Esophagus muscularis mucosa (tissue), 4 donors: ENCODE measurements around the gene CPT1C. TPM values are rescaled to one million over a fixed set of nuclear protein-coding genes. Genes with fewer than 3 reads are reported as not detected.

Source experiments
- DNase-seq: peaks from one replicate; pipeline ENCODE4 v3.0.0-alpha.2; 2017; ENCODE audit errors: extremely low spot score
- H3K27ac ChIP-seq, 4 donors: fragments of 200-600 bp; sonication (generic); replicated peaks in 1 of 4; 1 replicate in 3 of 4; 2 replicates in 1 of 4; pipeline ENCODE4 v1.5.1; 2016 to 2019; ENCODE audit warnings: mild to moderate bottlenecking in 1 of 4
- H3K27me3 ChIP-seq, 4 donors: fragments of 200-600 bp; sonication (generic); one replicate each; pipeline versions ENCODE4 v1.5.1 to v1.6.0; 2016 to 2019
- H3K36me3 ChIP-seq, 4 donors: fragments of 200-600 bp; sonication (generic); one replicate each; pipeline ENCODE4 v1.5.1; 2016 to 2019
- H3K4me1 ChIP-seq, 4 donors: fragments of 200-600 bp; sonication (generic); one replicate each; pipeline ENCODE4 v1.5.1; 2016 to 2019
- H3K4me3 ChIP-seq, 4 donors: fragments of 200-600 bp; sonication (generic); 1 replicate in 2 of 4; 2 replicates in 2 of 4; pipeline ENCODE4 v1.5.1; 2016 to 2019; ENCODE audit warnings: mild to moderate bottlenecking in 4 of 4, moderate library complexity in 1 of 4
- H3K9me3 ChIP-seq, 4 donors: fragments of 200-600 bp; sonication (generic); 1 replicate in 3 of 4; 2 replicates in 1 of 4; pipeline ENCODE4 v1.5.1; 2016 to 2019
- CTCF ChIP-seq, 3 experiments: fragments of 200-600 bp in 2 of 3; fragments of 450-650 bp in 1 of 3; sonication (generic) in 2 of 3; IDR thresholded peaks; one replicate each; pipeline ENCODE4 v1.5.1; 2017 to 2019; ENCODE audit warnings: antibody characterized with exemption in 3 of 3, mild to moderate bottlenecking in 2 of 3, moderate library complexity in 1 of 3
- EP300 ChIP-seq: sonication (generic); formaldehyde crosslinking; IDR thresholded peaks from one replicate; pipeline ENCODE4 v1.6.1; 2017; ENCODE audit warnings: antibody characterized with exemption
- POLR2A ChIP-seq: fragments of 450-650 bp; IDR thresholded peaks from one replicate; pipeline ENCODE4 v1.6.1; 2017; ENCODE audit warnings: antibody characterized with exemption, moderate library complexity, mild to moderate bottlenecking, low read depth
- POLR2AphosphoS5 ChIP-seq, 2 donors: sonication (generic); formaldehyde crosslinking; IDR thresholded peaks; one replicate each; pipeline ENCODE4 v1.6.1; 2017; ENCODE audit warnings: antibody characterized with exemption in 2 of 2
- WGBS: methylation state at CpG from one replicate; pipeline ENCODE4 v1.1.5; 2018; 5-methylcytosine and 5-hydroxymethylcytosine counted together
- intact Hi-C: fragments of 100-400 bp; cut with DNase I; formaldehyde crosslinking; loops from one replicate; pipeline ENCODE4 v1.15.1; 2023
- total RNA-seq, 4 donors: library from RNA; depleted of rRNA; stranded (reverse); fragments of >200 nt; gene quantifications; one replicate each; pipeline versions ENCODE4 v1.1.0 to v1.2.1, GENCODE V29; 2016

The CPT1C gene
- total RNA-seq, 4 donors from 2014 or later: 2.7 to 6.6 (median 3.9) TPM

- no peak overlapping the region for H3K27ac ChIP-seq
- 94% methylated on average over 18 of the region's 22 CpGs for WGBS
- no peaks in the 10 kb centered on the region for H3K9me3 ChIP-seq
- peaks cover 0 to 6% (median 0%) of the 10 kb centered on the region in 4 donors for H3K27me3 ChIP-seq
- no peak for DNase-seq
- no peaks in the 10 kb centered on the region for H3K4me1 ChIP-seq
- intact Hi-C loops: no loop called here
- H3K36me3 ChIP-seq: peaks cover 0 to 3% (median 0%) of the 10 kb centered on the region in 4 donors
- H3K4me3 ChIP-seq: no peak overlapping the region
- TF ChIP-seq EP300: no peak
- no peak for TF ChIP-seq CTCF (IDR thresholded peaks at IDR 0.05)
- TF ChIP-seq POLR2AphosphoS5 (IDR thresholded peaks at IDR 0.05): no peak
- TF ChIP-seq POLR2A: no peak
Measured at GRCh38 chr19:49704888-49705642, 14.1 kb downstream of the CPT1C start.

GRCh38 chr19:49705919-49706318 lies 15.0 kb downstream of the CPT1C start:
- intact Hi-C loops: no loop called here
- Histone ChIP-seq H3K9me3 (no peaks in the 10 kb centered on the region), H3K36me3 (peaks cover 0 to 3% (median 0%) of the 10 kb centered on the region in 4 donors), H3K27ac (no peak overlapping the region), H3K4me3 (no peak overlapping the region), H3K4me1 (no peaks in the 10 kb centered on the region), H3K27me3 (peaks cover 0 to 6% (median 0%) of the 10 kb centered on the region in 4 donors)
- no peak for TF ChIP-seq EP300
- TF ChIP-seq POLR2A: no peak
- TF ChIP-seq CTCF (IDR thresholded peaks at IDR 0.05): no peak
- no peak for TF ChIP-seq POLR2AphosphoS5 (IDR thresholded peaks at IDR 0.05)
- DNase-seq: no peak
- WGBS: 89% methylated on average over 14 of the region's 16 CpGs

- Histone ChIP-seq H3K27me3 (no peaks in the 10 kb centered on the region), H3K9me3 (no peaks in the 10 kb centered on the region), H3K4me3 (no peak overlapping the region), H3K36me3 (peaks cover 0 to 3% (median 0%) of the 10 kb centered on the region in 4 donors), H3K4me1 (no peaks in the 10 kb centered on the region), H3K27ac (no peak overlapping the region)
- no peak for DNase-seq
- TF ChIP-seq CTCF (IDR thresholded peaks at IDR 0.05) (no peak), EP300 (no peak), POLR2A (no peak), POLR2AphosphoS5 (IDR thresholded peaks at IDR 0.05) (no peak)
- WGBS: 86% methylated on average over 20 of the region's 20 CpGs
- intact Hi-C loops: no loop called here
Measured at GRCh38 chr19:49710372-49710951, 19.5 kb downstream of the CPT1C start.

- Histone ChIP-seq H3K27ac (no peak overlapping the region), H3K36me3 (no peaks in the 10 kb centered on the region), H3K4me3 (no peak overlapping the region), H3K4me1 (peaks cover 0 to 3% (median 0%) of the 10 kb centered on the region in 4 donors), H3K9me3 (no peaks in the 10 kb centered on the region), H3K27me3 (no peaks in the 10 kb centered on the region)
- no peak for DNase-seq
- intact Hi-C loops: no loop called here
- TF ChIP-seq POLR2A (no peak), EP300 (no peak), CTCF (IDR thresholded peaks at IDR 0.05) (no peak), POLR2AphosphoS5 (IDR thresholded peaks at IDR 0.05) (no peak)
- WGBS: 51% methylated on average over 20 of the region's 20 CpGs
Measured at GRCh38 chr19:49712397-49712859, 21.5 kb downstream of the CPT1C start.
